IMR-90 (cell line): ENCODE data around the gene EPB41L2. TPM values are rescaled to one million over a fixed set of nuclear protein-coding genes. Genes with fewer than 3 reads are reported as not detected.

Source experiments
- ATAC-seq: fragments of 200-7000 bp; cut with Tn5 transposase; 2 replicates; pipeline ENCODE4 v1.9.1; 2020; ENCODE audit warnings: low read depth, mild to moderate bottlenecking, moderate library complexity
- BruUV-seq: library from RNA; stranded (reverse); fragments of 400-500 nt; replicated peaks from 2 replicates; lab custom pipeline; 2021; lab: Mats Ljungman, UMichigan
- CTCF ChIA-PET: fragments of 300-600 bp; formaldehyde crosslinking; extraction: SDS; loops from one replicate; lab custom pipeline; 2021; ENCODE audit warnings: antibody characterized with exemption; lab: Yijun Ruan, JAX
- POLR2A ChIA-PET: fragments of 300-600 bp; sonication (Branson Sonifier 250); formaldehyde crosslinking; loops from one replicate; lab custom pipeline; 2022; ENCODE audit warnings: antibody characterized with exemption; ENCODE audit not compliant: unreplicated experiment; lab: Charles Lee
- DNase-seq: peaks from one replicate; pipeline ENCODE4 v3.0.0; 2013
- H2AFZ ChIP-seq: replicated peaks from 2 replicates; pipeline ENCODE3; 2013; ENCODE audit warnings: low read length, mild to moderate bottlenecking; ENCODE audit not compliant: poor library complexity
- H2AK5ac ChIP-seq: 2 replicates; pipeline ENCODE4 v1.6.1; 2013; ENCODE audit warnings: low read depth, low read length, inconsistent platforms
- H2AK9ac ChIP-seq: replicated peaks from 2 replicates; pipeline ENCODE3; 2013; ENCODE audit warnings: mild to moderate bottlenecking, low read depth, low read length, moderate library complexity; ENCODE audit not compliant: poor library complexity
- H2BK120ac ChIP-seq: 2 replicates; pipeline ENCODE4 v1.6.1; 2013; ENCODE audit warnings: low read depth, low read length, inconsistent platforms
- H2BK15ac ChIP-seq: 3 replicates; pipeline ENCODE4 v1.6.1; 2013; ENCODE audit warnings: low read depth, low read length, inconsistent platforms
- H2BK20ac ChIP-seq: 2 replicates; pipeline ENCODE4 v1.6.1; 2013; ENCODE audit warnings: low read depth, mild to moderate bottlenecking, inconsistent platforms, low read length, moderate library complexity
- H2BK5ac ChIP-seq: 2 replicates; pipeline ENCODE4 v1.6.1; 2013; ENCODE audit warnings: mild to moderate bottlenecking, low read depth, low read length, inconsistent platforms; ENCODE audit not compliant: poor library complexity, severe bottlenecking
- H3K14ac ChIP-seq: replicated peaks from 2 replicates; pipeline ENCODE4 v1.6.1; 2013; ENCODE audit warnings: low read depth, low read length, inconsistent platforms
- H3K18ac ChIP-seq: 2 replicates; pipeline ENCODE4 v1.6.1; 2013; ENCODE audit warnings: low read depth, low read length, control low read depth
- H3K23ac ChIP-seq: 2 replicates; pipeline ENCODE4 v1.6.1; 2013; ENCODE audit warnings: low read depth, low read length, inconsistent platforms
- H3K27ac ChIP-seq: 2 replicates; pipeline ENCODE4 v1.5.1; 2013; ENCODE audit warnings: mild to moderate bottlenecking, control low read depth, low read length; ENCODE audit not compliant: insufficient read depth
- H3K27me3 ChIP-seq: 2 replicates; pipeline ENCODE4 v1.6.1; 2013; ENCODE audit warnings: low read length; ENCODE audit not compliant: control insufficient read depth, insufficient read depth
- H3K36me3 ChIP-seq: 2 replicates; pipeline ENCODE4 v1.6.1; 2013; ENCODE audit warnings: low read length, mixed read lengths; ENCODE audit not compliant: control insufficient read depth, insufficient read depth
- H3K4ac ChIP-seq: 2 replicates; pipeline ENCODE4 v1.6.1; 2013; ENCODE audit warnings: low read depth, low read length, inconsistent platforms
- H3K4me1 ChIP-seq: 2 replicates; pipeline ENCODE4 v1.6.1; 2013; ENCODE audit warnings: low read length, mixed read lengths; ENCODE audit not compliant: control insufficient read depth, insufficient read depth
- H3K4me2 ChIP-seq: 2 replicates; pipeline ENCODE4 v1.6.1; 2013; ENCODE audit warnings: low read depth, mild to moderate bottlenecking, control low read depth, low read length, moderate library complexity
- H3K4me3 ChIP-seq: 2 replicates; pipeline ENCODE4 v1.5.1; 2013; ENCODE audit warnings: low read depth, mild to moderate bottlenecking, control low read depth, low read length, moderate library complexity; ENCODE audit not compliant: insufficient read depth
- H3K56ac ChIP-seq: 2 replicates; pipeline ENCODE4 v1.6.1; 2013; ENCODE audit warnings: low read length, inconsistent platforms; ENCODE audit not compliant: insufficient read depth; ENCODE audit errors: extremely low read depth
- H3K79me1 ChIP-seq, 2 experiments: 2 replicates each; pipeline ENCODE4 v1.6.1; 2013; ENCODE audit warnings: low read length in 2 of 2, inconsistent platforms in 1 of 2, low read depth in 1 of 2
- H3K9ac ChIP-seq: 2 replicates; pipeline ENCODE4 v1.6.1; 2013; ENCODE audit warnings: low read depth, low read length, control low read depth
- H3K9me1 ChIP-seq: 2 replicates; pipeline ENCODE4 v1.6.1; 2013; ENCODE audit warnings: low read length, inconsistent platforms; ENCODE audit not compliant: insufficient read depth
- H3K9me3 ChIP-seq: 2 replicates; pipeline ENCODE4 v1.6.1; 2013; ENCODE audit warnings: low read length; ENCODE audit not compliant: control insufficient read depth, insufficient read depth
- H4K20me1 ChIP-seq: 2 replicates; pipeline ENCODE4 v1.6.1; 2013; ENCODE audit warnings: low read length, inconsistent platforms; ENCODE audit not compliant: insufficient read depth
- H4K5ac ChIP-seq: 2 replicates; pipeline ENCODE4 v1.6.1; 2013; ENCODE audit warnings: mild to moderate bottlenecking, low read depth, low read length, control low read depth
- H4K8ac ChIP-seq, 2 experiments: 2 replicates each; pipeline ENCODE4 v1.6.1; 2013; ENCODE audit warnings: low read depth in 2 of 2, low read length in 2 of 2, control low read depth in 1 of 2, inconsistent platforms in 1 of 2
- H4K91ac ChIP-seq: 2 replicates; pipeline ENCODE4 v1.6.1; 2013; ENCODE audit warnings: low read depth, low read length, inconsistent platforms; ENCODE audit not compliant: insufficient read depth
- CEBPB ChIP-seq: IDR thresholded peaks from 2 replicates; pipeline ENCODE4 v1.6.1; 2012; ENCODE audit warnings: low read depth, low read length, improper control_type of control experiment
- CTCF ChIP-seq: conservative IDR thresholded peaks from 2 replicates; pipeline ENCODE4 v1.5.1; 2012; ENCODE audit warnings: mild to moderate bottlenecking, low read depth, low read length, improper control_type of control experiment
- RAD21 ChIP-seq: IDR thresholded peaks from 2 replicates; pipeline ENCODE4 v1.6.1; 2012; ENCODE audit warnings: low read length, improper control_type of control experiment
- SMC3 ChIP-seq: fragments of 150-350 bp; IDR thresholded peaks from 2 replicates; pipeline ENCODE4 v1.6.1; 2016; ENCODE audit warnings: low read depth, mild to moderate bottlenecking, antibody characterized with exemption, low read length, moderate library complexity
- WGBS, 2 experiments: methylation state at CpG; one replicate each; pipeline versions ENCODE4 v1.1.5 to v1.1.7; 2013; ENCODE audit warnings: missing lambda C conversion rate in 2 of 2; ENCODE audit not compliant: insufficient read length in 1 of 2; ENCODE audit errors: extremely low coverage in 2 of 2; 5-methylcytosine and 5-hydroxymethylcytosine counted together
- dilution Hi-C: fragments of 300-500 bp; cut with HindIII; formaldehyde crosslinking; loops from one replicate; pipeline ENCODE4 v1.14.3; 2018; ENCODE audit warnings: low sequenced_read_pairs; ENCODE audit not compliant: unreplicated experiment
- in situ Hi-C: fragments of 300-500 bp; cut with MboI; formaldehyde crosslinking; loops from 3 replicates; pipeline ENCODE4 v1.14.3; 2019; ENCODE audit warnings: low sequenced_read_pairs, inconsistent platforms, mixed read lengths
- intact Hi-C: fragments of 100-400 bp; cut with micrococcal nuclease; formaldehyde crosslinking; loops from 2 replicates; pipeline ENCODE4 v1.10.0; 2022
- polyA plus RNA-seq, 3 experiments: library from polyadenylated mRNA; depleted of rRNA; stranded (reverse); fragments of >200 nt; gene quantifications; 2 replicates each; pipeline ENCODE4 v1.2.3, GENCODE V29; 2012; ENCODE audit warnings: low replicate concordance in 1 of 3
- total RNA-seq: library from RNA; depleted of rRNA; stranded (reverse); fragments of >200 nt; gene quantifications from 2 replicates; pipeline ENCODE4 v1.2.3, GENCODE V29; 2012

EPB41L2 gene
- total and polyA plus RNA-seq, 2 of the 4 experiments (the other 2 are of a cell fraction), result 85.7 to 99.8 TPM

- in situ Hi-C loops (no loop called here), intact Hi-C loops (no loop called here), dilution Hi-C loops (no loop called here)
- no peaks in the 10 kb centered on the region for H3K27me3 ChIP-seq
- H3K27ac ChIP-seq, result no peak overlapping the region
- peak overlapping the region; percentile 23; the same call in 1 of the 2 replicates for H3K4me2 ChIP-seq
- H4K91ac ChIP-seq, result no peak overlapping the region
- no peak for TF ChIP-seq SMC3
- TF ChIP-seq CTCF, result no peak
- TF ChIP-seq RAD21, result no peak
- peak; percentile 62 for TF ChIP-seq CEBPB
- H3K23ac ChIP-seq, result no peak overlapping the region
- H3K9me3 ChIP-seq, result no peaks in the 10 kb centered on the region
- ChIA-PET POLR2A (no interaction called here), CTCF (no interaction called here)
- no peak overlapping the region for H4K8ac ChIP-seq
- peaks cover 13% of the 10 kb centered on the region; the same call in 1 of the 2 replicates for H3K9me1 ChIP-seq
- WGBS, 2 experiments, result no CpG with 5 or more reads among the region's 4 CpGs
- H3K9ac ChIP-seq, result no peak overlapping the region
- H2BK20ac ChIP-seq, result peak overlapping the region; percentile 76; the same call in 1 of the 2 replicates
- no peak overlapping the region for H2AK9ac ChIP-seq
- no TSS peak for BruUV-seq
- peak overlapping the region; percentile 77 for H3K18ac ChIP-seq
- H4K20me1 ChIP-seq, result peaks cover 5% of the 10 kb centered on the region; the same call in 1 of the 2 replicates
- H3K4me3 ChIP-seq, result no peak overlapping the region
- ATAC-seq (peak; percentile 9), DNase-seq (no peak)
- H4K5ac ChIP-seq, result peak overlapping the region; percentile 20; the same call in 1 of the 2 replicates
- no peak overlapping the region for H2BK15ac ChIP-seq
- peak overlapping the region; percentile 67 for H2BK5ac ChIP-seq
- H2BK120ac ChIP-seq, result peak overlapping the region; percentile 68; the same call in 1 of the 2 replicates
- no peak overlapping the region for H2AK5ac ChIP-seq
- peaks cover 14% of the 10 kb centered on the region for H3K4me1 ChIP-seq
- H3K79me1 ChIP-seq, result peaks cover 35 to 58% of the 10 kb centered on the region in 2 experiments
- peak overlapping the region; percentile 45; the same call in 1 of the 2 replicates for H3K14ac ChIP-seq
- H3K36me3 ChIP-seq, result no peaks in the 10 kb centered on the region
- no peak overlapping the region for H2AFZ ChIP-seq
- H3K56ac ChIP-seq, result 0 out of 2 replicates have a peak overlapping the region, but pooled peaks have one; percentile 26
- H3K4ac ChIP-seq, result no peak overlapping the region; the same call in 1 of the 2 replicates
These were observed 128.0 kb downstream of the EPB41L2 start for GRCh38 chr6:130934848-130935585.
